ENCODE measurements around the gene SRRM4.

GRCh38 chr12:119071638-119072231, 90.4 kb downstream of the SRRM4 start:
- TF ChIP-seq CTCF (IDR thresholded peaks at IDR 0.05; ENCODE audit: low read depth, low read length, poor library complexity, severe bottlenecking) (no peak), EZH2phosphoT487 (IDR thresholded peaks at IDR 0.05; ENCODE audit: borderline replicate concordance, low read length) (no peak)

Data from DOHH2 (cell line).